Fibroblast of skin of left biceps (primary cell): ENCODE measurements around the gene DCAF11.

Source experiments
- DNase-seq, 2 experiments: peaks; one replicate each; pipeline ENCODE4 v3.0.0-alpha.2; 2013; ENCODE audit warnings: low read depth in 2 of 2

DCAF11 gene

DNA sequence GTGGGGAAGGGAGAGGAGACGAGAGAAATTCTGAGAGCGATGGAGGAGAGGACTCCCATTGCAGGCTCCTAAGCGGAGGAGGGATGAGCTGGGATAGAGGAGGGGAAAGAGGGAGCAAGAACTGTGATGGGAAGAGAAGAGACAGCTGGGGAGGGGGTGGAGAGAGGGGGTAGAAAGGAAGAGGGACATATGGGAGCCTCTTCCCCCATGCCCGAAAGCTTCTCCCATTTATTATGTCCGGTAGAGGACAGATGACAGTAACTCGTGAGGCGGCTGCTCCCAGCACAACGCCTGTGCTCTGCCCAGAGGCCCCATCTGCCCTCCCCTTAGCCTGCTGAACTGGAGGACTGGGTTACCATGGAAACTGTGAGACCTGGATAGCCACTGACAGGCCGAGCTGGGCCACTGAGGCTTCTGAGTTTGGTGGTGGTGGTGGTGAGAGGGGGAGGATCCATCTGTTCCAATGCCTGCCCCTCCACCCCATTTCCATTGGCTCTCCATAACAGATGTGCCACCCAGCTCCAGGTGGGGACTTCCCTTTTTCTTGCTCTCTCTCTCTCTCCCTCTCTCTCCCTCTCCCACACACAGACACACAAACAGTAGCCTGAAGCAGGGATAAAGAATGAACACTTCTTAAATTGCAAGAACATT lies 35.0 kb upstream of the DCAF11 start:
- no peak for DNase-seq

- no peak for DNase-seq
These were observed 34.4 kb upstream of the DCAF11 start for GRCh38 chr14:24080142-24080530.

DNA sequence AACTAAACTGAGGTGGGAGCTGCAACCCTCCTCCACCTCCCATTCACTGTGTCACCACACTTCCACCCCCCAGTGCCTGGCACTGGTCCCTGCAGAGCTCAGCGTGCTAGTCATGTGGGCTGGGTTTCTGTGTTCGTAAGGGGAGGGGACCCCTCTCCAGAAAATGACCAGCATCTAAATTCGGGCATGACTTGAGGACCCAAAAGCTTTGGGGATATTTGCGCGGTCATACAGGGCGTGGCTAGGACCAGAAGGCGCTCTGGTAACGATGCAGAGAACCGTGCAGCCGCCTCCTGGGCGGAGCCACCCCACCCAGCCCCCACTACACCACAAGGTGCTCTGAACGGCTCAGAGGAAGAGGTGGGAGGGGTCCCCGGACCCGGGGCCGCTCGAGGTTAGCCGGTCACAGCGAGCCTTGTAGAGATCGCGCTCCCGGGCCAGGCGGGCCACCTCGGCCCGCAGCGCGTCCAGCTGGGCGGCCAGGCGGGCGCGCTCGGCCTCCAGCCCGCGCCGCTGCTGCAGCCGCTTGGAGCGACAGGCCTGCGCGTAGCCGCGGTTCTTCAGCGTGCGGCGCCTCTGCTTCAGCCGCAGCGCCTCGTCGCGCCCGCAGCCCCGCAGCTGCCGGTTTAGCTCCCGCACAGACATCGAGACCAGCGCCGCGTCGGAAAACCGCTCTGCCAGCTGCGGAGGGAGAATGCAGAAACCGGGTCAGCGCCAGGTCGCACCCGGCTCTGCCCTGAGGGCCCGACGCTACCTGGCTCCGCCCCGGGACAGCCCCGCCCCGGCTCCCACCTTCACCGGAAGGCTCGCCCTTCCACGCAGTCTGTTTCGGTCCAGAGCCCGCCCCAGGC lies 33.5 kb upstream of the DCAF11 start:
- no peak for DNase-seq

DNA sequence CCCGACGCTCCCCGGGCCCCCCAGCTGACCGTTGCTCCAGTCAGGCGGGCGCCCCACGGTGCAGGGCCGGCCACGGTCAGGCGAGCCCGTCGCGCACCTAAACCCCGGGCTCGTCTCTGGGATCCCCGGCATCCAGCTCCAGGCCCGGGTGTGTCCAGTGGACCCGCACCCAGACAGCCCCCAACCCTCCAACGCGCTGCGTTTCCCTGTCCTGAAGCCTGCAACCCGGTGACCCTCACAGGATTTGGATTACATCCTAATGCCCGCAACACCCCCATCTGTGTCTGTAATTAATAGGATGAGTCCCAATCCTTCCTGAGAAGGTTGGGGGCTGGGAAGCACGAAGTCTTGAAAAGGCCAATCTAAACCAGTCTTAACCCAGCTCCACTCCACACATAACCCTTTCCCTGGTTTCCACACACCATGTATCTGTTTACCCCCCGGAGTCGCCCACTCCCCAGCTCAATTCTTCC lies 32.8 kb upstream of the DCAF11 start:
- no peak for DNase-seq

GRCh38 chr14:24082411-24083080 lies 32.0 kb upstream of the DCAF11 start:
- no peak for DNase-seq

DNA sequence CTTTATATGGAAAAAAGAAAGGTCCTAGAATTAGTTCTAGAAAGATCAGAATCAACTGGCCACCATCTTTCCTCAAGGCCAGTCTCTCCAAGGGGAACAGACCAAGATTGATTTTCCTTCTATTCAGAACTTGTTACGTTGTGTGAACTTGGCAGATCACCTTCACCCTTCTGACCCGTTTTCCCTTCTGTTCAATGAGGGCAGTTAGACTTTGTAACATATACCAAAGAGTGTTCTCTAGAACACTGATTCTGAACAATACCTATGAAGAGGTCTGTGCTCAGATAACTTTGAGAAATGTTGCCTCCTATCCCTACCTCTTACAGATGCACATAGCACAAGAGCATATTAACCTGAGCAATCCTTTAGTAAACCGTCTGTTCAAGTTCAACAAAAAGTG lies 31.1 kb upstream of the DCAF11 start:
- DNase-seq: no peak

DNA sequence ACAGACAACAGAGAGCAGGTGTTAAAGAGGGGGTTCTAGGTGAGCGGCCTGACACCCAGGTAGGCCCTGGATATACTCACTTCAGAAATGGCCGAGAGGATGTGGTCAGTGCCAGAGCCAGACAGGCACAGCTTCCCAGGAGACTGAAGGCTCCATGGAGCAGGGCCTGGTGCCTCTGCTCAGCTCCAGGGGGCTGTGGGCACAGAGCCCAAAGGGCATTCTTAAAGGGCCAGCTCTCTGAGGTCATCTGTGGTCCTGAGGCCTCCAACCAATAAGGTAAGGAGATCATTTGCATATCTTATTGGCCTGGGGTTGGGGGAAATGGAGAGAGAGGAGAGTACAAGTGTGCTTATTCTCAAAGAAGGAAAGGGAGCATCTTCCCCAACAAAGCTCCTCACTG lies 30.1 kb upstream of the DCAF11 start:
- DNase-seq: no peak

DNA sequence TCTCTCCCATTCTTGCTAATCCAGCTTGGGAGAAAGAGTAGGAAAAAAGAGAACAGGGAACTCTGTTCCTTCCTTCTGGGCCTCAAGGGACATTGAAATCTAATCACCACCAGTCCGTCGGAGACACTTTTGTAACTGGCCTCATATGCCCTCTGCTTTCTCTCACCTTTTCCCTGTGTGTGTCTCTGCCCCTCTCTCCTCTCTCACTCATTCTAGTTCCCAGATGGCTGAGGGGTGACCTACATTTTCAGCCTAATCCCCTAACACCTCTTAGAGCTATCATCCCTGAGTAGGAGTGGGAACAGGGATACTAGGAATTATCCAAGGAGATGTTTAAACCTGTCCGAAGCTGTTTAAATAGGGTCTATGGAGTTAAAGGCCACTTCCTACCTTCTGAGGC lies 29.4 kb upstream of the DCAF11 start:
- DNase-seq: no peak

DNA sequence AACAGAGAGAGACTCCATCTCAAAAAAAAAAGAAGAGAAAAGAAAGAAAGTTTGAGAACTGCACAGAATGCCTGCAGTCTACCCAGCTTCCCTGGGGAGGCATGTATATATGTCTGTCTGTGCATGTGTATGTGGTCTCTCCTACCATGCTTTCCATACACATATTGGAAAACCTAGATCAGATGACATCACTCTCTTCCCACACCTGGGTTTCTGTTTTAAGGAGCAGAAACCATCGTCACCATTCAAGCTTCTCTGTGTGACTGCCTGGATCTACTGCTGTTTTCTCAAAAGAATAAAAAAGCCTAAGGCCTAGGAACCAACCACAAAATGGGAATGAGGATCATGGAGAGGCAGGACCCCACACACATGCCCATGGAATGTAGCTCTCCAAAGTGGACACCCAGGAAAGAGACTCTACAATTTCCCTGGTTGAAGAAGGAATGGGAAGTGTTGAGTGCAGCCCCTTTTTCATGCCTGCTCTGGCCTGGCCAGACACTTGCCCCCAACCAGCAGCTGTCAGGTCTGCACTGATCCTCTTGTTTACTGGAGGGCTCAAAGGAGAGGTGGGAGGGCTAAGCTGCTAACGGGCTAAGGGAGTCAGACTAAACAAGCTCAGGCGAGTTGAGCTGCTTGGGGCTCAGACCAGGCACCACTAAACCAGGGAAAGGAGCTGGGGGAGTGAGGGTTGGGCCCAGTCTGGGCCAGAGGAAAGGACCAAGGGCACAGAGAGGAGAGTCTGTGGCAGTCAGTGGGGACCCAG lies 28.2 kb upstream of the DCAF11 start:
- DNase-seq: no peak

DNA sequence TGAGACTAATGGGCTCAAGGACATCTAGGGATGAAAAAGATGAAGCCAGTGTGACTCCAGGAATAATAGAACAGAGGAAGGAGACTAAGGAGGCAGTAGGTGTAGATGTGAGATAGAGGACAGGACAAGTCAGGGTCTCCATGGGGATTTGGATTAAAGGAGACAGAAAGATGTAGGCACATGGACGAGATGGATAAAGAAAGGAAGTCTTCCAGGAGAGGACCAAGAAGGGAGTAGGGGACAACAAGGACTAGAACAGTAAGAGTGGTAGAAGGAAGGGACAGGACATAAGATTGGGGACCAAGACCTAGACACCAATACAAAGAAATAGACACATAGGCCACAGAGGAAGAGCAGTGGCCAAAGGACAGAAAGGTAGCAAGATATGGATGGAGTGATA lies 27.6 kb upstream of the DCAF11 start:
- DNase-seq: no peak

DNA sequence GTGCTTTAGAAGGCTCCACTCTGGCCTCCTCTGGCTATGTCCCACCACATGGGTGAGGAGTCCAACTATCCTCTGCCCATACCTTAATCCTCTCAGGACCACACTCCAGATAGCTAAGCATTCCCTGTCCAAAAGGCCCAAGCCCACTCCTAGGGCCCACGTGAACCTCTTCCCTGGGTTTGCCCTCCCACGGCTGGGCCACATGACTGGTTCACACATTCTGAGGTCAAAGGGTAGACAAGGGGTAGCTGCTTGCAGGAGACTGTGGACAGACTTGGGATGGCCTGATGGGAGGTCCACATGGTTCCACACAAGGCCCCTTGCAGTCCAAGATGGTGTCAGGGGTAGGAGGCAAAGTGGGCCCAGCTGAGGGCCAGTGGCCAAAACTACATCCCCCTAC lies 26.5 kb upstream of the DCAF11 start:
- DNase-seq: no peak

- no peak for DNase-seq
These were observed 24.7 kb upstream of the DCAF11 start for GRCh38 chr14:24089890-24090289.

- no peak for DNase-seq
These were observed 22.5 kb upstream of the DCAF11 start for GRCh38 chr14:24092110-24092504.

DNA sequence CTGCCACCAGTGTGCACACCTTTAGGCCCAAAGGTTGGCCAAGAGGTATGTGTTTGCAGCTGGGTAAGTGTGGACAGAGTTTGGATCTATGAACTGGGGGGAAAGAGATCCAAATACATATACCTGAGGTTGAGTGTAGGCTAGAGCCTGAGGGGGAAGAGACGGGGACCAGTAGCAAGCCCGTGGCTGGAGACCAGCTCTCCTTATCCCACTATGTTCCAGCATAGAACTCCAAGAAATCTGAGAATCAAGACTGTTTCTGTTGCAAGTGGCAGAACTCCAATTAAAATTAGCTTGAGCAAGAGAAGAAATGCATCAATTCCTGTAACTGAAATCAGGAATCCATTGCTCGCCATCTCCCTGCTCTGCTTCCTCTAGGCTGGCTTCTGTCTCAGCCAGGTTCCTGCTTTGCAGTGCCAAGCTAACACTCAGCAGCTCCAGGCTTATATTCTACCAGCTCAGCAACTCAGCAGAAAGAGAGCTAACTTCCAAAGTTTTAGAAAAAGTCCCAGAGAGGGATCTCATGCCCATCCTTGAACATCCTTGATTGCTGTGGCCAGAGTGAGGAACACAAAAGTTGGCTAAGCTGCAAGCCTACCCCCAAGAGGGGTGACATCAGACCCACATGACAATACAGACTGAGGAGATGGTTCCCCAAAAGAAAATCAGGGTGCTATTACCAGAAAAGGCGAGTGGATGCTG lies 21.9 kb upstream of the DCAF11 start:
- no peak for DNase-seq

GRCh38 chr14:24093207-24093900 lies 21.2 kb upstream of the DCAF11 start:
- no peak for DNase-seq

DNA sequence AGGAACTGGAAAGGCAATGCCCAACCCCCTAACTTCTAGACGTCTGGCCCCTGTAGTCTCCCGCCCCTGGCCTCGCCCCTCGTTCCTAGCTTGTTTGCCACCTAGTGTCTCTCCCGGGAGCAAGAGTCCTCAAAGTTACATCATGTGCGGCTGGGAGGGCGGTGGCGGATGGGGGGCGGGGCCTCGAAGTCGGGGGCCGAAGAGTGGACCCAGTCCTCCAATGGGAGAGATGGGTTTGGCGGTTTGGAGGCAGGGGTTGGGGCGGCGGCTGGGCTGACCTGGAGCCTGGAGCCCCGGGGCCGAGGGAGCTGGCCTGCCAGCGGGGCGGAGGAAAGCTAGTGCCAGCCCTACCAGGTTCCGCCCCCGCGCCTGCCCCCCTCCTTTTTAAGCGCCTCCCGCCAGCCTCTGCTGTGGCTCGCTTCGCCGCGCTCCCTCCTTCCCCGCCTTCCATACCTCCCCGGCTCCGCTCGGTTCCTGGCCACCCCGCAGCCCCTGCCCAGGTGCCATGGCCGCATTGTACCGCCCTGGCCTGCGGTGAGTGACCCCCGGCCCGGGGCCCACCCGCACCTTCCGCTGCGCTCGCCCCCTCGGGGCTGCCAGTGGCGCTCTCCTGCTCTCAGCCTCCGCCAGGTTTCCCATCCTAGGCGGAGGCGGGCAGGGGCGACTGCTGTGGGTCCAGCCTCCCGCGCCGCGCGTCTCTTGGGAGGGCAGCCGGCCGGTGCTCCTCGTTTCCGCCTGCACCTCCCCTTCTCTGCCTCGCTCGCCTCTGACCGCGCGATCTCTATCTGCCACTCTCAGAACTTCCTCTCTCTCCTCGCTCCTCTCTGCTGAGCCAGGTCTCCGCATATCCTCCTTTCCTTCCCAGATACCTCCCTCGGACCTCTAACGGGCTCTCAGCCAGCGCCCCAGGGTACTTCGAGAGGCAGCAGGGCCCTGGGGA lies 20.4 kb upstream of the DCAF11 start, which contains the start of gene PCK2:
PCK2 (plus strand) TSS at position 411 of the 940 bp plus-strand sequence; CDS start at position 506, 95 bp downstream.
- DNase-seq: peak; percentile 94

DNA sequence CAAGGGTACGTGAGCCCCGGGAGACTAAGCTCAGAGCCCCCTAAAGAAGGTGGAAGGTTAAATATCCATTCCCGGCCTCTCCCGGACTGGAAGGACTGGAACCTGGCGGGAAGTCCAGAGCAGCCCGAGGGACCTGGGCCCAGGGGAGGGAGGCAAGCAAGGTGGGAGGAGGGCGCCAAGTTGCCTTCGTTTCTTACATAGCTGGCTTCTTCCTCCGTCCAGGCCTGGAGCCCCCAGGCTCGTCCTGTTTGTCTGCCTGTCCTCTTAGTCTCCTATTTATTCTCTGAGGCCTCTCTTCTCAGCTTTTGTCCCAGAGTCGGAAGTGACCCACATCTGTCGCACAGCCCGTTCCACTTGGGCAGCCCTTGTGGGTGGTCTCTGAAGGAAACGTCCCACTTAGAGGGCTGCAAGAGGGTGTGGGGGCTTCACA lies 19.7 kb upstream of the DCAF11 start:
- no peak for DNase-seq

DNA sequence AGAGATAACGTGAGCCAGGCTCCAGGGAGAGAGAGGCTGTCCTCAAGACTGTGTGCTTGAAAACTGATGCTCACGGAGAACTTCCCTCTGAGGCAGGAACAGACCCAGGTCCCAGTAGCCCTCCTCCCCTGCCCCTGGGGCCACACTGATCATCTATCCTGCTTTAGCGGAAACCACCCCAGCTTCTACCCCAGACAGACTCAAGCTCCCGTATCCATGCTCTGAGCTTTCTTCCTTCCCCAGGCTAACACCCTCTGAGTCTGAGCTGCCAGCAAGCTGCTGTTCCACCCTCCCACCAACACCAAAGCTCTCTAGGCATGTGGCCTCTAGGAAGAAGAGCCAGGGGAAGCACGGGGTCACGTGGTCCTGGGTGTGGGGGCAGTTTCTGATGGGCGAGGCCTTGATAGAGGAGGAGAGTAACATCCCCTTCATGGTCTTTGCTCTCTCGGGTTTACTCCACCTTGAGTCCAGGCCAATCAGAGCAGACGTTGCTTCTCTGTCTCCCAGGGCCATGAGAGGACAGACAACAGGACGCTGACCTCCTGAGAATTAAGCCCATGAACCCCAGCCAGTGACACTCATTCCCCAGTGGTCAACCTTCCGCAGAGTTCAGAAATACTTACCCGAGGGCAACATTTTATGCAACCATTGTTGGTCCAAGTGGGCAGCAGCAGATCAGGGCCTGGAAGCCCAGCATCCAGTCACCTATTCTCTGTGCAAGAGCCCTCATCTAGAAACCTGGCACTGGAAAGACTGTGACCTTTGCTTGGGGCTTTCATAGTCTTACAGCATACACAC lies 19.1 kb upstream of the DCAF11 start:
- DNase-seq: no peak
